Endodermal cell (in vitro differentiated cells): ENCODE data around the gene GPLD1. TPM values are rescaled to one million over a fixed set of nuclear protein-coding genes. Genes with fewer than 3 reads are reported as not detected.

Experiments
- DNase-seq: peaks from one replicate; pipeline ENCODE4 v3.0.0-alpha.2; 2017
- H3K27ac ChIP-seq: 2 replicates; pipeline ENCODE4 v1.5.1; 2013; ENCODE audit warnings: mild to moderate bottlenecking, low read depth, low read length, moderate library complexity
- H3K27me3 ChIP-seq: 2 replicates; pipeline ENCODE4 v1.6.1; 2013; ENCODE audit warnings: mild to moderate bottlenecking, low read length, moderate library complexity; ENCODE audit not compliant: insufficient read depth, control insufficient read depth, poor library complexity, severe bottlenecking
- H3K36me3 ChIP-seq: 2 replicates; pipeline ENCODE4 v1.7.0; 2013; ENCODE audit warnings: mild to moderate bottlenecking, low read length, moderate library complexity; ENCODE audit not compliant: control insufficient read depth, insufficient read depth
- H3K4me1 ChIP-seq: one replicate; pipeline ENCODE4 v1.7.0; 2013; ENCODE audit warnings: low read length; ENCODE audit not compliant: control insufficient read depth, insufficient read depth
- H3K4me3 ChIP-seq: 2 replicates; pipeline ENCODE4 v1.5.1; 2013; ENCODE audit warnings: mild to moderate bottlenecking, low read length, moderate library complexity
- H3K9ac ChIP-seq: 2 replicates; pipeline ENCODE4 v1.6.1; 2013; ENCODE audit warnings: mild to moderate bottlenecking, low read length, moderate library complexity; ENCODE audit not compliant: poor library complexity, severe bottlenecking; ENCODE audit errors: extremely low read depth
- H3K9me3 ChIP-seq: 2 replicates; pipeline ENCODE4 v1.6.1; 2013; ENCODE audit warnings: mild to moderate bottlenecking, low read length, moderate library complexity; ENCODE audit not compliant: control insufficient read depth
- H3K27ac Mint-ChIP-seq: 2 replicates; pipeline ENCODE4 v1.8.0; 2020; ENCODE audit warnings: mixed read lengths
- H3K27me3 Mint-ChIP-seq: 2 replicates; pipeline ENCODE4 v1.8.0; 2021; ENCODE audit warnings: mild to moderate bottlenecking, mixed read lengths; ENCODE audit not compliant: insufficient read depth
- H3K36me3 Mint-ChIP-seq: 2 replicates; pipeline ENCODE4 v1.8.0; 2020; ENCODE audit warnings: low read depth, mixed read lengths
- H3K4me1 Mint-ChIP-seq: 2 replicates; pipeline ENCODE4 v1.8.0; 2020; ENCODE audit warnings: mixed read lengths
- H3K4me3 Mint-ChIP-seq: 2 replicates; pipeline ENCODE4 v1.8.0; 2020; ENCODE audit warnings: mild to moderate bottlenecking, moderate library complexity, mixed read lengths
- H3K9me3 Mint-ChIP-seq: 2 replicates; pipeline ENCODE4 v1.8.0; 2020; ENCODE audit warnings: mild to moderate bottlenecking, mixed read lengths
- CTCF ChIP-seq: fragments of 200-600 bp; sonication (generic); conservative IDR thresholded peaks from 2 replicates; pipeline ENCODE4 v1.5.0; 2021; ENCODE audit warnings: antibody characterized with exemption, mild to moderate bottlenecking
- WGBS, 2 experiments: methylation state at CpG; one replicate each; pipeline versions ENCODE4 v1.1.5 to v1.1.7; 2013; ENCODE audit warnings: missing lambda C conversion rate in 2 of 2, mixed read lengths in 1 of 2; ENCODE audit not compliant: insufficient coverage in 1 of 2, insufficient read length in 1 of 2; 5-methylcytosine and 5-hydroxymethylcytosine counted together
- total RNA-seq, 2 donors: library from RNA; stranded (reverse); fragmentation: NEBNext Ultra II Directional in 1 of 2; extraction: Animal tissue kit (Norgen Biotek cat#: 25700) in 1 of 2; gene quantifications; 2 replicates in 1 of 2; 3 replicates in 1 of 2; pipeline ENCODE4 v1.2.1, GENCODE V29; 2021

Gene GPLD1
- total RNA-seq, 2 donors from 2014 or later = 5.3 to 7.5 TPM

- H3K9ac ChIP-seq = no peak overlapping the region
- no peak for DNase-seq
- H3K27ac ChIP-seq = no peak overlapping the region
- Mint-ChIP-seq H3K36me3 (peaks cover 39% of the 10 kb centered on the region), H3K9me3 (no peaks in the 10 kb centered on the region), H3K27ac (no peak overlapping the region), H3K27me3 (no peaks in the 10 kb centered on the region), H3K4me1 (no peaks in the 10 kb centered on the region), H3K4me3 (no peak overlapping the region)
- no peak for TF ChIP-seq CTCF
- H3K4me3 ChIP-seq = no peak overlapping the region
- no peaks in the 10 kb centered on the region for H3K4me1 ChIP-seq
- WGBS, 2 experiments = 93 to 95% methylated on average over 8 to 10 of the region's 10 CpGs
- H3K36me3 ChIP-seq = peaks cover 52% of the 10 kb centered on the region
- no peaks in the 10 kb centered on the region for H3K27me3 ChIP-seq
- H3K9me3 ChIP-seq = no peaks in the 10 kb centered on the region
Observed at GRCh38 chr6:24426729-24427446, 62.5 kb downstream of the GPLD1 start.

- no peak for TF ChIP-seq CTCF
- Histone ChIP-seq H3K4me3 (no peak overlapping the region), H3K9ac (no peak overlapping the region), H3K27me3 (no peaks in the 10 kb centered on the region), H3K9me3 (no peaks in the 10 kb centered on the region), H3K36me3 (peaks cover 68% of the 10 kb centered on the region), H3K4me1 (no peaks in the 10 kb centered on the region), H3K27ac (no peak overlapping the region)
- DNase-seq = no peak
- no peaks in the 10 kb centered on the region for H3K9me3 Mint-ChIP-seq
- 89% methylated on average over 1 of the region's 2 CpGs; no CpG with 5 or more reads in 1 of the 2 experiments for WGBS, 2 experiments
- no peaks in the 10 kb centered on the region for H3K27me3 Mint-ChIP-seq
- H3K36me3 Mint-ChIP-seq = peaks cover 52% of the 10 kb centered on the region
- H3K4me1 Mint-ChIP-seq = no peaks in the 10 kb centered on the region
- H3K4me3 Mint-ChIP-seq = no peak overlapping the region
- no peak overlapping the region for H3K27ac Mint-ChIP-seq
Observed at GRCh38 chr6:24425091-24425490, 64.3 kb downstream of the GPLD1 start.

GRCh38 chr6:24419526-24419925, 69.9 kb downstream of the GPLD1 start:
- Histone ChIP-seq H3K4me3 (no peak overlapping the region), H3K9ac (no peak overlapping the region), H3K9me3 (no peaks in the 10 kb centered on the region), H3K27me3 (no peaks in the 10 kb centered on the region), H3K27ac (no peak overlapping the region), H3K4me1 (no peaks in the 10 kb centered on the region), H3K36me3 (peaks cover 99% of the 10 kb centered on the region)
- Mint-ChIP-seq H3K36me3 (peaks cover 83% of the 10 kb centered on the region), H3K9me3 (no peaks in the 10 kb centered on the region), H3K4me1 (no peaks in the 10 kb centered on the region), H3K27me3 (no peaks in the 10 kb centered on the region), H3K4me3 (no peak overlapping the region), H3K27ac (no peak overlapping the region)
- TF ChIP-seq CTCF = no peak
- no peak for DNase-seq
